C4-2B (cell line): Measurements from ENCODE around the gene SLC43A2.

ENCODE experiments used
- H3K27ac ChIP-seq: fragments of 450-650 bp; 2 replicates; pipeline ENCODE4 v1.5.1; 2017
- CTCF ChIP-seq: fragments of 450-650 bp; conservative IDR thresholded peaks from 2 replicates; pipeline ENCODE4 v1.5.1; 2017; ENCODE audit warnings: mild to moderate bottlenecking
- ZFX ChIP-seq: fragments of 450-650 bp; IDR thresholded peaks from 2 replicates; pipeline ENCODE4 v1.6.1; 2017

Gene SLC43A2

GRCh38 chr17:1616101-1616500, 12.5 kb downstream of the SLC43A2 start:
- no peak for TF ChIP-seq CTCF
- TF ChIP-seq ZFX: no peak
- no peak overlapping the region for H3K27ac ChIP-seq

GRCh38 chr17:1612400-1612799, 16.2 kb downstream of the SLC43A2 start:
- TF ChIP-seq CTCF: no peak
- TF ChIP-seq ZFX: no peak
- H3K27ac ChIP-seq: no peak overlapping the region

- no peak overlapping the region for H3K27ac ChIP-seq
- TF ChIP-seq ZFX (no peak), CTCF (no peak)
These were observed 16.9 kb downstream of the SLC43A2 start for GRCh38 chr17:1611715-1612114.

GRCh38 chr17:1608676-1609075, 20.0 kb downstream of the SLC43A2 start:
- TF ChIP-seq CTCF (no peak), ZFX (no peak)

GRCh38 chr17:1607971-1608320, 20.7 kb downstream of the SLC43A2 start:
- no peak for TF ChIP-seq CTCF
- no peak for TF ChIP-seq ZFX
- no peak overlapping the region for H3K27ac ChIP-seq

More at GRCh38 chr17:1608676-1609075, 20.0 kb downstream of the SLC43A2 start:
- H3K27ac ChIP-seq: no peak overlapping the region

DNA sequence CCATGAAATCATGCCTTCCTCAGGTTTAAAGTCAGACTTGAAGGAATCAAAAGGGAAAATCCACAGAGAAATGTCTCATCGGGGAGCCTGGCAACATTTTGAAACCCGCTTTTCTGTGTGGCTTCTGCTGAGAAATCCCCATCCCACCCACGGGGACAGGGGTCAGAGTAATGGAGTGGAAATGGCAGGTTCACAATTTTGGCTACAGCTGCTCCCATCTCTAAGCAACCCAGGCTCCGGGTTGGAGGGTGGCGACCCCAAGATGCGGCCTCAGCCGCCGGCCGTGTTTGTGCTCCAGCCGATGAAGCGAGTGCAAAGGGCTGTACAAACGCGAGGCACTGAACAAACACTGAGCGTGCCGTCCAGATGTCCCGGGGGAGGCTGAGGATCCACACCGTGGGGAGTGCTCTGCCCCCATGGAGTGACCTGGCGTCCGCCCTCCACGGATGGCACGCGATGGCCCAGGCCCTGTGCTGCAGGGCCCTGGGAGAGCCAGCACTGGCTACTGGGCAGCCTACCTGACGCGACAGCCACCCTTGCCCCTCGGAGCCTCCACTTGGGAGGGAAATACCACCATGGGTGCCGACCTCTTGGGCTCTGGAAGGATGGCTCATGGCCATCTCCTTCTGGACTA, 22.2 kb downstream of the SLC43A2 start:
- H3K27ac ChIP-seq: no peak overlapping the region
- TF ChIP-seq ZFX: no peak
- no peak for TF ChIP-seq CTCF

- H3K27ac ChIP-seq: no peak overlapping the region
- no peak for TF ChIP-seq CTCF
- no peak for TF ChIP-seq ZFX
These were observed 22.8 kb downstream of the SLC43A2 start for GRCh38 chr17:1605681-1606351.
